HepG2 (cell line): ENCODE measurements around the gene LIPT1. TPM values are rescaled to one million over a fixed set of nuclear protein-coding genes. Genes with fewer than 3 reads are reported as not detected.

Experiments
- ATAC-seq: fragments of 200-7000 bp; cut with Tn5 transposase; 3 replicates; pipeline ENCODE4 v1.9.1; 2020; ENCODE audit warnings: mild to moderate bottlenecking, moderate library complexity
- BruUV-seq: library from RNA; stranded (reverse); fragments of 400-500 nt; replicated peaks from 2 replicates; lab custom pipeline; 2021; lab: Mats Ljungman, UMichigan
- CTCF ChIA-PET: fragments of 300-600 bp; formaldehyde crosslinking; extraction: SDS; loops from one replicate; lab custom pipeline; 2021; ENCODE audit warnings: low total read pairs, inconsistent platforms, low intra/inter-chr PET ratio; lab: Yijun Ruan, JAX
- POLR2A ChIA-PET: fragments of 350-600 bp; sonication (Branson Sonifier 250); formaldehyde crosslinking; loops from one replicate; lab custom pipeline; 2020; ENCODE audit warnings: antibody characterized with exemption, inconsistent platforms; lab: Yijun Ruan, JAX
- DNase-seq: peaks from one replicate; pipeline ENCODE4 v3.0.0-alpha.2; 2015; ENCODE audit warnings: low spot score
- FAIRE-seq: peaks from 3 replicates; lab custom pipeline; 2011; peaks lifted over from hg19 to GRCh38; lab: Jason Lieb, UNC
- H2AFZ ChIP-seq: one replicate; pipeline ENCODE4 v1.6.1; 2011; ENCODE audit warnings: low read length, inconsistent platforms
- H3K27ac ChIP-seq: fragments of 300-600 bp; 3 replicates; pipeline ENCODE4 v1.8.0; 2011; ENCODE audit warnings: mixed run types, mild to moderate bottlenecking, mixed read lengths, low read length, inconsistent platforms; ENCODE audit not compliant: insufficient read depth; ENCODE audit errors: extremely low read length
- H3K27me3 ChIP-seq, 2 experiments: fragments of 200-600 bp in 1 of 2; 2 replicates in 1 of 2; 3 replicates in 1 of 2; pipeline versions ENCODE4 v1.6.0 to v1.8.0; 2011; ENCODE audit warnings: low read length in 2 of 2, mild to moderate bottlenecking in 2 of 2, moderate library complexity in 2 of 2, inconsistent platforms in 1 of 2; ENCODE audit not compliant: insufficient read depth in 2 of 2, control insufficient read depth in 1 of 2
- H3K36me3 ChIP-seq, 2 experiments: fragments of 200-600 bp in 1 of 2; replicated peaks in 1 of 2; 2 replicates in 1 of 2; 3 replicates in 1 of 2; pipeline versions ENCODE4 v1.5.1 to v1.8.0; 2011; ENCODE audit warnings: low read length in 2 of 2, inconsistent platforms in 1 of 2; ENCODE audit not compliant: insufficient read depth in 2 of 2, control insufficient read depth in 1 of 2
- H3K4me1 ChIP-seq: 2 replicates; pipeline ENCODE4 v1.5.1; 2012; ENCODE audit warnings: low read length, inconsistent platforms; ENCODE audit not compliant: insufficient read depth
- H3K4me2 ChIP-seq: 2 replicates; pipeline ENCODE4 v1.6.0; 2011; ENCODE audit warnings: low read depth, low read length, inconsistent platforms
- H3K4me3 ChIP-seq, 3 experiments: fragments of 200-600 bp in 1 of 3; sonication (generic), shearing (Covaris generic) in 1 of 3; replicated peaks in 1 of 3; 2 replicates each; pipeline ENCODE4 v1.5.1; 2011 to 2016; ENCODE audit warnings: low read length in 3 of 3, inconsistent platforms in 2 of 3, low read depth in 2 of 3, mild to moderate bottlenecking in 2 of 3, control low read depth in 1 of 3, mixed read lengths in 1 of 3; ENCODE audit not compliant: insufficient read depth in 1 of 3
- H3K79me2 ChIP-seq: one replicate; pipeline ENCODE4 v1.6.1; 2011; ENCODE audit warnings: low read length, inconsistent platforms; ENCODE audit not compliant: insufficient read depth
- H3K9ac ChIP-seq: 2 replicates; pipeline ENCODE4 v1.6.0; 2011; ENCODE audit warnings: mild to moderate bottlenecking, low read depth, low read length, inconsistent platforms; ENCODE audit not compliant: insufficient read depth
- H3K9me3 ChIP-seq: 2 replicates; pipeline ENCODE4 v1.5.1; 2012; ENCODE audit warnings: mild to moderate bottlenecking, low read length
- H4K20me1 ChIP-seq: 2 replicates; pipeline ENCODE4 v1.6.0; 2011; ENCODE audit warnings: inconsistent platforms, mild to moderate bottlenecking, low read length, moderate library complexity; ENCODE audit not compliant: insufficient read depth
- CTCF ChIP-seq: sonication (generic); formaldehyde crosslinking; IDR thresholded peaks from 2 replicates; pipeline ENCODE4 v1.5.0; 2020; ENCODE audit warnings: mild to moderate bottlenecking, missing genetic modification reagents, moderate library complexity
- KLF11 ChIP-seq: IDR thresholded peaks from 2 replicates; pipeline ENCODE4 v1.6.1; 2016; ENCODE audit warnings: missing compliant biosample characterization
- POLR2G ChIP-seq: fragments of 200-400 bp; formaldehyde crosslinking; IDR thresholded peaks from 2 replicates; pipeline ENCODE4 v1.6.1; 2018; ENCODE audit warnings: mild to moderate bottlenecking, low read depth, low read length, moderate library complexity
- RBM22 ChIP-seq: fragments of 200-400 bp; formaldehyde crosslinking; optimal IDR thresholded peaks from 2 replicates; pipeline ENCODE3; 2017; ENCODE audit warnings: mild to moderate bottlenecking, low read length, moderate library complexity
- ZNF121 ChIP-seq: sonication (generic); formaldehyde crosslinking; IDR thresholded peaks from 2 replicates; pipeline ENCODE4 v1.5.0; 2020; ENCODE audit warnings: mild to moderate bottlenecking, missing genetic modification reagents
- ZNF577 ChIP-seq: sonication (generic); formaldehyde crosslinking; IDR thresholded peaks from 2 replicates; pipeline ENCODE4 v1.4.0; 2020; ENCODE audit warnings: mild to moderate bottlenecking, low read depth, missing genetic modification reagents, borderline replicate concordance
- WGBS: methylation state at CpG from one replicate; pipeline ENCODE4 v1.1.6; 2017; ENCODE audit warnings: low lambda C conversion rate; 5-methylcytosine and 5-hydroxymethylcytosine counted together
- in situ Hi-C: cut with HindIII; loops from 2 replicates; pipeline ENCODE4 v1.10.0; 2017; ENCODE audit warnings: low pct_unique_long_range_greater_than_20kb; ENCODE audit not compliant: extremely low pct_ligation_motif_present
- intact Hi-C: fragments of 100-400 bp; cut with micrococcal nuclease; formaldehyde crosslinking; loops from one replicate; pipeline ENCODE4 v1.10.0; 2022; ENCODE audit not compliant: unreplicated experiment
- polyA plus RNA-seq, 8 experiments: library from polyadenylated mRNA; depleted of rRNA in 3 of 8; stranded (reverse) in 7 of 8; unstranded in 1 of 8; fragments of >200 nt; fragmentation: Illumina TruSeq in 4 of 8; extraction: Trizol in 4 of 8; gene quantifications; 2 replicates each; pipeline versions ENCODE4 v1.2.1 to v1.2.3, GENCODE V29; 2011 to 2016; ENCODE audit warnings: low read depth in 4 of 8, missing spikeins in 1 of 8, mixed read lengths in 1 of 8; ENCODE audit not compliant: insufficient read depth in 1 of 8
- total RNA-seq, 5 experiments: library from RNA; depleted of rRNA; stranded (reverse); fragments of >200 nt; fragmentation: Illumina TruSeq; extraction: Trizol; gene quantifications; 2 replicates each; pipeline ENCODE4 v1.2.3, GENCODE V29; 2016; ENCODE audit warnings: low read depth in 1 of 5

Gene LIPT1
- total and polyA plus RNA-seq, 2 of the 13 experiments (the other 11 are each of a cell fraction or from before 2014, with no cell fraction given): 8.0 to 9.6 TPM

- Histone ChIP-seq H3K79me2 (no peaks in the 10 kb centered on the region), H3K36me3 (peaks cover 11 to 30% of the 10 kb centered on the region in 2 experiments), H3K27ac (no peak overlapping the region), H3K9me3 (no peaks in the 10 kb centered on the region), H4K20me1 (no peaks in the 10 kb centered on the region)
- POLR2A ChIA-PET: interaction anchor here (1.0 kb wide), 1 partner anchor 18 kb away, joined by 3 read pairs; no protein-coding TSS in a partner anchor
- in situ Hi-C loops: no loop called here
- ATAC-seq: no peak
- no peak for FAIRE-seq
- TF ChIP-seq ZNF577 (CRISPR knock-in tag) (no peak), CTCF (peak; percentile 37)
- TF ChIP-seq, all 625 proteins: peak for 1
- Histone ChIP-seq H3K27me3 (no peaks in the 10 kb centered on the region), H2AFZ (no peak overlapping the region), H3K9ac (no peak overlapping the region), H3K4me1 (no peaks in the 10 kb centered on the region), H3K4me2 (no peak overlapping the region), H3K4me3 (no peak overlapping the region)
- CTCF ChIA-PET: no interaction called here
- WGBS: 94% methylated on average over 6 of the region's 6 CpGs
- intact Hi-C loops: no loop called here
- no TSS peak for BruUV-seq
- no peak for DNase-seq
Measured at GRCh38 chr2:99198103-99198841, 43.5 kb downstream of the LIPT1 start.

GRCh38 chr2:99200076-99200800, 45.5 kb downstream of the LIPT1 start:
- ChIA-PET CTCF (no interaction called here), POLR2A (no interaction called here)
- H3K27ac ChIP-seq: no peak overlapping the region
- no TSS peak for BruUV-seq
- no peaks in the 10 kb centered on the region for H3K4me1 ChIP-seq
- H3K36me3 ChIP-seq: peaks cover 9 to 20% of the 10 kb centered on the region in 2 experiments
- intact Hi-C loops: no loop called here
- H4K20me1 ChIP-seq: no peaks in the 10 kb centered on the region
- WGBS: 91% methylated on average over 7 of the region's 7 CpGs
- H3K4me3 ChIP-seq: no peak overlapping the region
- no peak overlapping the region for H2AFZ ChIP-seq
- H3K27me3 ChIP-seq: no peaks in the 10 kb centered on the region
- FAIRE-seq (no peak), ATAC-seq (0 out of 3 replicates have a peak, but pooled peaks have one; percentile 20)
- H3K4me2 ChIP-seq: no peak overlapping the region
- H3K79me2 ChIP-seq: no peaks in the 10 kb centered on the region
- H3K9ac ChIP-seq: no peak overlapping the region
- peaks cover under 1% of the 10 kb centered on the region; the same call in 1 of the 2 replicates for H3K9me3 ChIP-seq
- TF ChIP-seq RBM22: peak; percentile 26
- peak; percentile 68 for TF ChIP-seq ZNF121 (CRISPR knock-in tag)
- 0 out of 2 replicates have a peak, but pooled peaks have one; percentile 18 for TF ChIP-seq POLR2G
- TF ChIP-seq KLF11 (CRISPR knock-in tag): no peak
- TF ChIP-seq, all 625 proteins: peak for 3
- no peak for DNase-seq
- in situ Hi-C loops: no loop called here
